ENCODE results near the gene SULT1A2.
"Not testable (repeated sequence)": the region's sequence is repeated elsewhere in the genome, so short reads cannot be mapped to it uniquely, and the experiment has no call there.

The SULT1A2 gene

DNA sequence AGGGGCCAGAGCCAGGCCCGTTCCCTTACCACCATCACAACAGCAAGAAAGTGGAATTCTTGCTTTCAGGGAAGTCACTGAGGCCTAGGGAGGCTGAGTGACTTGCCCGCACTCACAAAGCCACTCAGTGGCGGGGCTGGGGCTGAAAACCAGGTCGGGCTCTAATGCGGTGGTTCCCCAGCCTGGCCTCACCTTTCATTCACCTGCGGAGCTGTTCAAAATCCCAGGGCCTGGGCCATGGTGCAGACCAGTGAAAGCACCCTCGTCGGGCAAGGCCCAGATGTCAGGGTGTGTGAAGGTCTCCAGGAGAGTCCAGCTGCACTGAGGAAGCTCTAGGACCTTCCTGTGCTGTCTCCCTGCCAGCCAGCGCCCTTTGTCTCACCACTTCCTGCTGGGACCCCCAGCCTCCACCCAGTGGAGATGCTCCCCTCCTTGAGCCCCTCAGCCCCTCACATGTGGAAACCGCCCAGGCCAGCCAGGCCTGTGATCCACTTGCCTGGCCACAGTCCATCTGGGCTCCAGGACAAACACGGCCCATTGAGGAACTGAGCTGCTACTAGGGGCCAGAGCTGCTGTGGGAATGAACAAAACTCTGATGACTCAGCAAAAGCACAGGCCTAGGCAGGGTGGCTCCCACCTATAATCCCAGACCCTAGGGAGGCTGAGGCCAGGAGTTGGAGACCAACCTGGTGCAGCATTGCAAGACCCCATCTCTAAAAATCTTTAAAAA lies 12.2 kb upstream of the SULT1A2 start:
- not testable (repeated sequence) for DNase-seq

DNA sequence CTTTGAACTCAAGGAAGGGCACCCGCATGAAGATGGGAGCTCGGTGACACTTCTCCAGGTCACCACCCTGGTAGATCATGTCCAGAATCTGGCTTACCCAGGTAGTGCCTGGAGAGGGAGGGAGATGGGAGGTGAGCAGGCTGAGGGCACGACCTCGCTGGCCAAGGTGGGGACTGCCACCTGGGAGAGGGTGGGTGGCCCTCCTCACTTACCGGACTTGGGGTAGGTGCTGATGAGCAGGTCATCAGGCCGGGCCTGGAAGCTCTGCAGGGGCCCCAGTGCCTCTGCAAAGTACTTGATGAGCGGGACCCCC lies 11.6 kb upstream of the SULT1A2 start:
- not testable (repeated sequence) for DNase-seq

DNA sequence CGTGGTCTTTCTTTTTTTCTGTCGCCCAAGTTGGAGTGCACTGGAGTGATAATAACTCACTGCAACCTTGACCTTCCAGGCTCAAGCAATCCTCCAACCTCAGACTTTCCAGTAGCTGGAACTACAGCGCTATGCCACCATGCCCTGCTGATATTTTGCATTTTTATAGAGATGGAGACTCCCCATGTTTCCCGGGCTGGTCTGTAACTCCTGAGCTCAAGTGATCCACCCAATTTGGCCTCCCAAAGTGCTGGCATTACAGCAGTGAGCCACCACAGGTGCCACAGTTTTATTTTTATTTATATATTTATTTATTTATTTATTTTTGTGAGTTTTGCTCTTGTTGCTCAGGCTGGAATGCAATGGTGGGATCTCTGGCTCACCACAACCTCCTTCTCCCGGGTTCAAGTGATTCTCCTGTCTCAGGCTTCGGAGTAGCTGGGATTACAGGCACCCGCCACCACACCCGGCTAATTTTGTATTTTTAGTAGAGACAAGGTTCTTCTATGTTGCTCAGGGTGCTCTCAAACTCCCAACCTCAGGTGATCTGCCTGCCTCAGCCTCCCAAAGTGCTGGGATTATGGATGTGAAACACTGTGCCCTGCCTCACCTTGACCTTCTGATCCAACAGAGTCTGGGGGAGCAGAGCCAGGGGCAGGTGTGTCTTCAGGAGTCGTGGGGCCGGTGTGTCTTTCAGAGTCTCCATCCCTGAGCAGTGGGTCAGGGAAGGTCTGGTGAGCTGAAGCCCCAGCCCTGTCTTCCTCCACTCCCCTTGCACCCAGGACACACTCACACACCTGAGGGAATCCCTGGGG lies 11.0 kb upstream of the SULT1A2 start:
- not testable (repeated sequence) for DNase-seq

DNA sequence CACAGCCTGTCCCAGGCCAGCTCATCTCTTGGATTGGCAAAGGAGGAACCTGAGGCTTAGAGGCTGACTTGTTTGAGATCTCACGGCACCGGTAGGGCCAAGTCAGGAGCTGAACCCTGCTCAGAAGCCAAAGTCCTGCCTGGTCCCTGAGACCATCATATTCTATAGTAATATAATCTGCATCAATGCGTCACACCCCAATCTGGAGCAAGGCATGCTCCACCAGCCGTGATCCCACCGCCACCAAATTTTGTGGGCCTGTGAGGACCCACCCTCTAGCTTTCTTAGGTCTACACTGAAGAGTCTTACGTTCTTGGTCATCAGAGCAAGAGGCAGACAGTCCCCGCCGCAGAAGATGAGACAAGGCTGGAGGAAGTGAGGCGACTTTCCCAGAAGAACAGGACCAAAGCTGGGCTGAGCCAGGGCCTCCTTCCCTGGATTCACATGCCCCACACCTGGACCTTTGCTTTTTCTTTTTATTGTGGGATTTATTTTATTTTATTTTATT lies 10.3 kb upstream of the SULT1A2 start:
- DNase-seq = no peak

DNA sequence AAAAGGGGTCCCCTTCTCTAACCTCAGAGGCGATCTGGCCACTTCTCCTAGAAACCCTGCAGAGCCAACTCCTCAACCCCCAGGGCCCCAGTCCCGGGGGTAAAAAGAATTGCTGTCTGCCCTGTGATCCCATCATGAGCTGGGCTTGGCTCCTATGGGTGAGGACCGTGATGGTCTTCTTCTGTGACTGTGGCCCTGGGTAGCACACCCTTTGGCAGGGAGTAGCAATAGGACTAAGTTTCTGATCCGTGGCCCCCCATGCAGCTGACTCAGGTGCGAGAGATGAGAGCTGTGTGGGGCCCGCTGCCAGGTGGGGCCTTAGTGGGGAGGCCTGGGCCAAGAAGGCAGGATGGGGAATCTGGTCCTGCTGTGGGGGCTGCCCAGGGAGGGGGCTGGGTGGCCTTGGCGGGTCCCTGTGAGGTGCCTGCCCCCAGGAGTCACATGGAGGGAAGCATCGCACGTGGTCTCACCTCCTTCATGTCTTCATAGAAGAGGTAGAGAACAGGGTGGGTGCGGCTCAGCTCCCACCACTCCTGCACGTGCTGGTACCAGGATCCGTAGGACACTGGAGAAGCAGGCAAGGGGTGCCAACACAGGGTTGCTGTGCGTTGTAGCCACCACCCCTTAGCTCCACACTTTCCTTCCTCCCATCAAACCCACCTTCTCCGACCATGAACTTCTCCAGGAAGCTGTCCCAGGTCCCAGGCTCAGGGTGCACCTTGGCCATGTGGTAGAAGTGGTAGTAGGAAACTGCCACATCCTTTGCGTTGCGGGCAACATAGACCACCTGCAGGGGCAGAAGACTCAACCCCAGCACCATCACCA lies 9.7 kb upstream of the SULT1A2 start:
- DNase-seq = no peak

DNA sequence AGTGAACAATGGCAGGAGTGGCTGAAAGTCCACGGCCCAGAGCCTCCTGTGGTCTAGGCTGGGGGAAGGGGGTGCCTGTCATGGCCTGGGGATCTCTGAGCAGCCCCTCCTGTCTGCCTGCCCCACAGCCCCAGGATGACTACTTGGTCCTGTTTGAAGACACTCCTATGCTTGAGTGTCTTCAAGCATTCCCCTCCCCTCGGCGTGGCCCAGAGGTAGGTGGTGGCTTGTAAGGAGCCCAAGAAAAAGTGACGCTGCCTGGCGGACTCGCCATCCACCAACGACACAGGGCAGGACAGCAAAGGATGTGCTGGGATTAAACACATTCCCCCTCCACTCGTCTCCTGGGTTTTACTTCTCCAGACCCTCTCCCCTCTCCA lies 7.3 kb upstream of the SULT1A2 start:
- DNase-seq = no peak

DNA sequence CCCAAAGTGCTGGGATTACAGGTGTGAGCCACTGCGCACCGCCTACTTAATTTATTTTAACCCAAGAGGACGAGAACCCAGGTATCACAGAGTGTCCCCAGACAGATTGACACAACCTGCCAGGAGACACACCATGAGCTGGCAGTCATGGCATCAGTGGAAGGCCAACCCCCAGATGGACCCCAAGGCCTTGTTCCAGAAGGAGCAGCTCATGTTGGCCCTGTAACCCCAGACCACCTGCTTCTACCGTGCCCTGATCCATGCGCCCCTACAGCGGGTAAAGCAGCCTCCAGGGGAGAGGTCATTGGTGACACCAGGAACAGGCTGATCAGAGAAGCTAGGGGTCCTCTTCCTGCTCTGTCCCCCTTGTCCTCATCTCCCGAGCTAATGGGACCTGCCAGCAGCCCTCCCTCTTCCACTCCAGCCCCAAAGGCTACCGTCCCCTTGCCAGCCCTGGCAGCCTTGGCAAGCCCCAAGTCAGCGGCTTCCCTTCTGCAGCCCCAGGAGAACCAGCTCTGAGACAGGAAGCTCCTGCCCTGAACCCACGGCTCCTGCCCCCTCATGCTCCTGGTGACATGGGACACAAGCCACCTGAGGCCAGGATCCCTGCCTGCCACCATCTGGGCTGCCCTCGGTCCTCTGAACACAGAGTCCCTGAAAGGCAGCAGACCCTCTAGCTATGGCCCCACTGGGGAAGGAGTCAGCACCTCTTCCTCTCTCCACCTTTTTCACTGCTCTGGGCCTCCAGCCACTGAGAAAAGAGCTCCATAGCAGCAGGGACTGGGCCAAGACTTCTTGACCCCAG lies 6.7 kb upstream of the SULT1A2 start:
- no peak for DNase-seq

DNA sequence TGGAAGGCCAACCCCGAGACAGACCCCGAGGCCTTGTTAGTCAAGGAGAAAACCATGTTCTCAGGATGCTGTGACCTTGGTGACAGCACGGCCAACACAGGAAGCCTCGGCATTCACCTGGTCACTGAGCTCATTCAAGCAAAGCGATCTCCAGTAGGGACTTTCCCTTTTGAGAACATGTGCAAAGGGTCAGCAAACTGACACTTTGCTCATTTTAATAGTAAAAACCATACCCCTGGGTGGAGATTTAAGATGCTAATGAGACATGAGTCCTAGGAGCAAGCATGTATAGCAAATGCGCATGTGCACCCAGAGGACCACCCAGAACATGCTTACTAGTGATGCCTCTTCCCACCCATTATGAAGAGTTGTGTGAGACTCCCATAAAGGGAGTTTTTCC lies 5.7 kb upstream of the SULT1A2 start:
- no peak for DNase-seq

DNA sequence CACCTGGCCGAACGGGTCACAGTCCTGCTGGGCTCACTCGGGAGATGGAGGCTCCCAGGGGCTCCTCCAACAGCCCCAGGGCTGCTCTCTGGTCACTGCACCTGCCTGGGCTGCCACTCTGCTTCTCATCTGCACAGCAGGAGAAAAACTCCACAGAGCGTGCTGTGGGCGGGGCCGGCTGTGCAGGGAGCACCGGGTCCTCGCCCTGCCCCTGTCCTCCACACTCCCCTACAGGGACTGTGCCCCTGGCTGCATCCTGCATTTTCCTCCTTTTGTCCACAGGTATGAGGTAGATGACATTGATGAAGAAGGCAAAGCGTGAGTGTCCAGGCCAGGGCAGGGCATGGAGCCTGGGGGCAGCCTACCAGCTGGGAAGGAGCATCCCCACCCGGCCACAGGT lies 5.2 kb upstream of the SULT1A2 start:
- DNase-seq = not testable (repeated sequence)

DNA sequence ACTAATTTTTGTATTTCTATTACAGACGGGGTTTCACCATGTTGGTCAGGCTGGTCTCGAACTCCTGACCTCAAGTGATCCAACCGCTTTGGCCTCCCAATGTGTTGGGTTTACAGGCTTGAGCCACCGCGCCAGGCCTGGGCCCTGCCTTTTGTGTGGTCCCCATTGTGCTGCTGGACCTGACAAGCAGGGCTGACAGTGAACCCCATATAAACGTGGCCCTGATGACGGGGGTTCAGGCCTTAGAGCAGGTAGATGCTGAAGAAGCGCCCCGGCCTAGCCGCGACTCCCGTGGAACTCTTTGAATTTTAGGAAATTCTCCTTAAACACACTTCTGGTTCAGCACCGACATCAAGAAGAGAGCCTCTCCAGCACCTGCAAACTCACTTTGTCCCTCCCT lies 4.7 kb upstream of the SULT1A2 start:
- DNase-seq = not testable (repeated sequence)

DNA sequence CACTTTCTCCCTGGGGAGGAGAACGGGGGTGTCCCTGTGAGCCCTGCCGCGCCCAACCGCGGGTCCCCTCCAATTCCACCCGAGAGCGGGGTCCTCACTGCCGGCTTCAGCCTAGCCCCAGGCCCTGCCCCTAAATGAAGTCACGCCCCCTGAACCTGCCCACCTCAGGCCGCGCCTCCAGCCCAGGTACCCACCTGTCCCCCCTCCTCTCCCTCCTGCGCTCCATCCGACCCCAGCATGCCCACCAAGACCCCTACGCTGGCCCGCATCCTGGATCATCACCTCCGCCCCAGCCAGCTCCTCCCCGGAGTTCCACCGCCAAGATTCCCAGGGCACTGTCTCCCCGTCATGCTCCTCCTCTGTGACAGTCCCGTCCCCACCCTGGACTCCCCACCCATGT lies 4.1 kb upstream of the SULT1A2 start:
- not testable (repeated sequence) for DNase-seq

DNA sequence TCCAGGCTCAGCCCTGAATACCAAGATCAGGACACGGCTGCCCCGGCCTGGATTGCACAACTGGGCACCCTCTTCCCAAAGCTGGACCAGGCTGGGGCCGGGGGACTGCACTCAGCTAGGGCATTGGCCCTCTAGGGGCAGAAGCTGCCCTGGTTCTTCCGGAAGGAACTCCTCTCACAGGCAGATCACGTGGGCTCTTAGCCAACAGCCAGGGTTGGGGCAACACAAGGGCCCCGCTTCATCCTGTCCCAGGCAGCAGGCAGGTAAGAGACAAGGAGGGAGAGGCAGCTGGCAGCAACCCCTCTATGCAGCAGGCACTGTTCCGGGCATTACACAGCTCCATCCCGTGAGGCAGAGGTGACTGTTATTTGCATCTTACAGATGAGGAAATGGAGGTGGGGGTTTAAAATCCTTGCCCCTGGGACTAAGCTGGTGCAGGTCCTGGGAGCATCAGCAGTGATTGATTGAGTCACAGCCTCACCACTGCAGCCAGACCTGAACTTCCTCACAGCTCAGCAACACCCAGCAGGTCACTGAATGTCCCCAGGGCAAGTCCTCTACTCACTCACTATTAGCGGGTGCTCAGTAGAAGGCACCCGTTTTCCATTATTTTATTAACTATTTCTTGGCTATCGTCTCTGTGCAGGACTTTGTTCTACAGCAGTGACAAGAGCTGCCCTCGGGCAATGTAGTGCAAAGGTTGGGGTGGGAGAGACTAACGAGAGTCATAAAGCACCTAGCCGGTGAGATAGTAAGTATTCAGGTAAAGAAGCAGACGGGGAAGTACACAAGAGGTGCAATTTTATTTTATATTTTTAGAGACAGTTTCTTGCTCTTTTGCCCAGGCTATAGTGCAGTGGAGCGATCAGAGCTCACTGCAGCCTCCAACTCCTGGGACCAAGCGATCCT lies 2.8 kb upstream of the SULT1A2 start:
- DNase-seq = not testable (repeated sequence)

DNA sequence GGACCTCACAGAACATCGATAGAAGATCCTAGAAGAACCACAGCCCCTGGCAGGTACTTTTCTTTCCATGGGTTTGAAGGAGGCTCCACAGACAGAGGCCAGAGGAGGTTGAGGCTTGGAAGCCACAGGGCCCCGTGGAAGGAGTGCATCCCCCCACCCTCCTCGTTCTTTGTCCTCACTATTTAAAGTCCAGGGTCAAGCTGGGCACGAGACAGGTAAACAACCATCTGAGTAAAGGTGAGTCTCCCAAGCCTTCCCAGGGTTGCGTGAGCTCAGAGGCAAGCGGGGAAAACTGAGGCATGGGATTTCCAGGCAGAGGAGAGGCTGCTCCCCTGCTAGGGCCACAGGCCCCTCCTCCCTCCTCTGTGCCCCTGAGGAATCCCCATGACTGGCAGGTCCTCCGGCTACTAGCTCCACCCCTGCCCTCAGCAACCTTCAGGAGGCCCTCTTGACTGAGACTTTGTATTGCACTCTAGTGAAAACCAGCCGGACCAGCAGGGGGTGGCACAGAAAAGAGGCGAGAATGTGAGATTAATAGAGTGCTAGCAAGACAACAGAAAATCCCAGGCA lies 927 bp upstream of the SULT1A2 start:
- DNase-seq = no peak

DNA sequence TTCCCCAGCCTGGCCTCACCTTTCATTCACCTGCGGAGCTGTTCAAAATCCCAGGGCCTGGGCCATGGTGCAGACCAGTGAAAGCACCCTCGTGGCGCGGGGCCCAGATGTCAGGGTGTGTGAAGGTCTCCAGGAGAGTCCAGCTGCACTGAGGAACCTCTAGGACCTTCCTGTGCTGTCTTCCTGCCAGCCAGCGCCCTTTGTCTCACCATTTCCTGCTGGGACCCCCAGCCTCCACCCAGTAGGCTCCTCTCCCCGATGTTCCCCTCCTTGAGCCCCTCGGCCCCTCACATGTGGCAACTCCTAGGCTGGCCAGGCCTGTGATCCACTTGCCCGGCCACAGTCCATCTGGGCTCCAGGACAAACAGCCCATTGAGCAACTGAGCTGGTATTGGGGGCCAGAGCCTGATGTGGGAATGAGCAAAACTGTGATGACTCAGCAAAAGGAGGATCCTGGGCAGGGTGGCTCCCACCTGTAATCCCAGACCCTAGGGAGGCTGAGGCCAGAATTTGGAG lies 677 bp downstream of the SULT1A2 start:
- DNase-seq = no peak

DNA sequence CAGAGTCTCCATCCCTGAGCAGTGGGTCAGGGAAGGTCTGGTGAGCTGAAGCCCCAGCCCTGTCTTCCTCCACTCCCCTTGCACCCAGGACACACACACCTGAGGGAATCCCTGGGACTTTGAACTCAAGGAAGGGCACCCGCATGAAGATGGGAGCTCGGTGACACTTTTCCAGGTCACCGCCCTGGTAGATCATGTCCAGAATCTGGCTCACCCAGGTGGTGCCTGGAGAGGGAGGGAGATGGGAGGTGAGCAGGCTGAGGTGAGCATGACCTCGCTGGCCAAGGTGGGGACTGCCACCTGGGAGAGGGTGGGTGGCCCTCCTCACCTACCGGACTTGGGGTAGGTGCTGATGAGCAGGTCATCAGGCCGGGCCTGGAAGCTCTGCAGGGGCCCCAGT lies 1.4 kb downstream of the SULT1A2 start:
- DNase-seq = not testable (repeated sequence)

DNA sequence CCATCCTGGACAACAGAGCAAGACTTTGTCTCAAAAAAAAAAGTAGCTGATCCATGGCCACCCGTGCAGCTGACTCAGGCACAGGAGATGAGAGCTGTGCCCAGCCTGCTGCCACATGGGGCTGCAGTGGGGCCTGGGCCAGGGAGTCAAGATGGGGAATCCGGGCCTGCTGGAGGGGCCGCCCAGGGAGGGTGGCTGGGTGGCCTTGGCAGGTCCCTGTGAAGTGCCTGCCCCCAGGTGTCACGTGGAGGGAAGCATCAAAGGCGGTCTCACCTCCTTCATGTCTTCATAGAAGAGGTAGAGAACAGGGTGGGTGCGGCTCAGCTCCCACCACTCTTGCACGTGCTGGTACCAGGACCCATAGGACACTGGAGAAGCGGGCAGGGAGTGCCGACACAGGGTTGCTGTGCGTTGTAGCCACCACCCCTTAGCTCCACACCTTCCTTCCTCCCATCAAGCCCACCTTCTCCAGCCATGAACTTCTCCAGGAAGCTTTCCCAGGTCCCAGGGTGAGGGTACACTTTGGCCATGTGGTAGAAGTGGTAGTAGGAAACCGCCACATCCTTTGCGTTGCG lies 3.8 kb downstream of the SULT1A2 start:
- DNase-seq = no peak

DNA sequence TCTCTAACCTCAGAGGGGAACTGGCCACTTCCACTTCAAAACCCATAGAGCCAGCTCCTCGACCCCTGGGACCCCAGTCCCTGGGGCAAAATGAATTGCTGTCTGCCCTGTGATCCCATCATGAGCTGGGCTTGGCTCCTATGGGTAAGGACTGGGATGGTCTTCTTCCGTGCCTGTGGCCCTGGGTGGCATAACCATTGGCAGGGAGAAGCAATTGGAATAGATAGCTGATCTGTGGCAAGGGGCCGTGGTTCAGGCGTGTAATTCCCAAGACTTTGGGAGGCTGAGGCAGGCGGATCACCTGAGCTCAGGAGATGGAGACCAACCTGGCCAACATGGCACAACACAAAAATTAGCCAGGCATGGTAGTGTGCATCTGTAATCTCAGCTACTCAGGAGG lies 4.3 kb downstream of the SULT1A2 start:
- no peak for DNase-seq

DNA sequence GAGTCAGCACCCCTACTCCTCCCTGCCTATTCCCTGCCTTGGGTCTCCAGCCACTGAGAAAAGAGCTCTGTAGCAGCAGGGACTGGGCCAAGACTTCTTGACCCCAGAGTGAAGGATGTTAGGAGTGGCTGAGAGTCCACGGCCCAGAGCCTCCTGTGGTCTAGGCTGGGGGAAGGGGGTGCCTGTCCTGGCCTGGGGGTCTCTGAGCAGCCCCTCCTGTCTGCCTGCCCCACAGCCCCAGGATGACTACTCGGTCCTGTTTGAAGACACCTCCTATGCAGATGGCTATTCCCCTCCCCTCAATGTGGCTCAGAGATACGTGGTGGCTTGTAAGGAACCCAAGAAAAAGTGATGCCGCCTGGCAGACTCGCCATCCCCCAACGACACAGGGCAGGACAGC lies 5.5 kb downstream of the SULT1A2 start:
- DNase-seq = no peak

DNA sequence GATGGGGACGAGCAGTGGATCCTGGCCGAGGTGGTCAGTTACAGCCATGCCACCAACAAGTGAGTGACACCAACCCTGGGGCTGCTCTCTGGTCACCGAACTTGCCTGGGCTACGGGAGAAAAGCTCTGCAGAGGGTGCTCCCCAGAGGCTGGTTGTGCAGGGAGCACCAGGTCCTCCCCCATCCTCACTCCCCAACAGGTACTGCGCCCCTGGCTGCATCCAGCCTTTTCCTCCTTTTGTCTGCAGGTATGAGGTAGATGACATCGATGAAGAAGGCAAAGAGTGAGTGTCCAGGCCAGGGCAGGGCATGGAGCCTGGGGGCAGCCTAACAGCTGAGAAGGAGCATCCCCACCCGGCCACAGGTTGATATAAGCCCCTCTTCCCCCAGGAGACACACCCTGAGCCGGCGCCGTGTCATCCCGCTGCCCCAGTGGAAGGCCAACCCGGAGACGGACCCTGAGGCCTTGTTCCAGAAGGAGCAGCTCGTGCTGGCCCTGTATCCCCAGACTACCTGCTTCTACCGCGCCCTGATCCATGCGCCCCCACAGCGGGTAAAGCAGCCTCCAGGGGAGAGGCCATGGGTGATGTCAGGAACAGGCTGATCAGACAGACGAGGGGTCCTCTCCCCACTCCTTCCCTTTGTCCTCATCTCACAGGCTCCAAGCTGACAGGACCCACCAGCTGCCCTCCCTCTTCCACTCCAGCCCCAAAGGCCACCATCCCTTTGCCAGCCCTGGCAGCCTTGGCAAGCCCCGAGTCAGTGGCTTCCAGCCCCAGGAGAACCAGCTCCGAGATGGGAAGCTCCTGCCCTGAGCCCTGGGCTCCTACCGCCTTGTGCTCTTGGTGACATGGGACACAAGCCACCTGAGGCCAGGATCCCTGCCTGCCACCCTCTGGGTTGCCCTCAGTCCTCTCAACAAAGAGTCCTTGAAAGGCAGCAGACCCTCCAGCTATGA lies 6.2 kb downstream of the SULT1A2 start:
- DNase-seq = no peak

Data from NCI-H524 (cell line).